ENCODE data around the gene HIPK4.

HIPK4 gene

GRCh38 chr19:40398417-40399131, 8.6 kb upstream of the HIPK4 start:
- H3K4me3 ChIP-seq (replicated peaks; ENCODE audit: low read depth, low read length): no peak overlapping the region
- no peak for DNase-seq (ENCODE audit: extremely low read depth, low read depth)
- no peak for TF ChIP-seq CTCF (IDR thresholded peaks at IDR 0.05; ENCODE audit: low read depth, low read length, missing control alignments)

GRCh38 chr19:40397568-40397906, 7.6 kb upstream of the HIPK4 start:
- DNase-seq (ENCODE audit: extremely low read depth, low read depth): no peak
- TF ChIP-seq CTCF (IDR thresholded peaks at IDR 0.05; ENCODE audit: low read depth, low read length, missing control alignments): no peak
- H3K4me3 ChIP-seq (replicated peaks; ENCODE audit: low read depth, low read length): no peak overlapping the region

GRCh38 chr19:40396886-40397567, 7.0 kb upstream of the HIPK4 start:
- H3K4me3 ChIP-seq (replicated peaks; ENCODE audit: low read depth, low read length): no peak overlapping the region
- TF ChIP-seq CTCF (IDR thresholded peaks at IDR 0.05; ENCODE audit: low read depth, low read length, missing control alignments): no peak
- DNase-seq (ENCODE audit: extremely low read depth, low read depth): no peak

- H3K4me3 ChIP-seq (replicated peaks; ENCODE audit: low read depth, low read length): no peak overlapping the region
- DNase-seq (ENCODE audit: extremely low read depth, low read depth): no peak
- TF ChIP-seq CTCF (IDR thresholded peaks at IDR 0.05; ENCODE audit: low read depth, low read length, missing control alignments): no peak
These were observed 6.0 kb upstream of the HIPK4 start for GRCh38 chr19:40395956-40396355.

GRCh38 chr19:40394816-40395210, 4.8 kb upstream of the HIPK4 start:
- no peak for DNase-seq (ENCODE audit: extremely low read depth, low read depth)
- no peak for TF ChIP-seq CTCF (IDR thresholded peaks at IDR 0.05; ENCODE audit: low read depth, low read length, missing control alignments)

GRCh38 chr19:40393894-40394815, 4.2 kb upstream of the HIPK4 start:
- TF ChIP-seq CTCF (IDR thresholded peaks at IDR 0.05; ENCODE audit: low read depth, low read length, missing control alignments): no peak
- no peak overlapping the region for H3K4me3 ChIP-seq (replicated peaks; ENCODE audit: low read depth, low read length)
- no peak for DNase-seq (ENCODE audit: extremely low read depth, low read depth)

More at GRCh38 chr19:40394816-40395210, 4.8 kb upstream of the HIPK4 start:
- no peak overlapping the region for H3K4me3 ChIP-seq (replicated peaks; ENCODE audit: low read depth, low read length)
